Gastrocnemius medialis (tissue), 4 donors: ENCODE results near the gene MPP2. TPM values are rescaled to one million over a fixed set of nuclear protein-coding genes. Genes with fewer than 3 reads are reported as not detected.
"Not testable (repeated sequence)": the region's sequence is repeated elsewhere in the genome, so short reads cannot be mapped to it uniquely, and the experiment has no call there.

Experiments
- ATAC-seq, 2 donors: fragments of 150-250 bp; one replicate each; pipeline ENCODE4 v1.9.1; 2016
- DNase-seq, 2 donors: peaks; one replicate each; pipeline ENCODE4 v3.0.0-alpha.2; 2019
- H3K27ac ChIP-seq, 4 donors: fragments of 200-600 bp; sonication (generic); 1 replicate in 1 of 4; 2 replicates in 3 of 4; pipeline ENCODE4 v1.5.1; 2016 to 2018; ENCODE audit warnings: mild to moderate bottlenecking in 2 of 4, moderate library complexity in 1 of 4
- H3K27me3 ChIP-seq, 3 donors: fragments of 200-600 bp; sonication (generic) in 2 of 3; 1 replicate in 1 of 3; 2 replicates in 2 of 3; pipeline versions ENCODE4 v1.5.1 to v1.6.0; 2016 to 2019; ENCODE audit warnings: mild to moderate bottlenecking in 1 of 3, moderate library complexity in 1 of 3
- H3K36me3 ChIP-seq, 2 donors: fragments of 200-600 bp; sonication (generic) in 1 of 2; one replicate each; pipeline ENCODE4 v1.5.1; 2017 to 2018
- H3K4me1 ChIP-seq, 2 donors: fragments of 200-600 bp; sonication (generic) in 1 of 2; one replicate each; pipeline ENCODE4 v1.5.1; 2016 to 2017; ENCODE audit warnings: mild to moderate bottlenecking in 2 of 2
- H3K4me3 ChIP-seq, 4 donors: fragments of 200-600 bp; sonication (generic) in 3 of 4; 1 replicate in 1 of 4; 2 replicates in 3 of 4; pipeline ENCODE4 v1.5.1; 2016 to 2019; ENCODE audit warnings: mild to moderate bottlenecking in 2 of 4
- H3K9me3 ChIP-seq, 3 donors: fragments of 200-600 bp; sonication (generic) in 2 of 3; 1 replicate in 1 of 3; 2 replicates in 2 of 3; pipeline ENCODE4 v1.5.1; 2016 to 2019
- CTCF ChIP-seq, 5 experiments: fragments of 450-650 bp in 3 of 5; fragments of 200-600 bp in 2 of 5; sonication (generic) in 2 of 5; IDR thresholded peaks in 4 of 5; conservative IDR thresholded peaks in 1 of 5; 1 replicate in 4 of 5; 2 replicates in 1 of 5; pipeline ENCODE4 v1.5.1; 2016 to 2019; ENCODE audit warnings: antibody characterized with exemption in 5 of 5, mild to moderate bottlenecking in 3 of 5, moderate library complexity in 3 of 5
- POLR2A ChIP-seq, 2 donors: fragments of 450-650 bp; IDR thresholded peaks; one replicate each; pipeline ENCODE4 v1.6.1; 2017; ENCODE audit warnings: antibody characterized with exemption in 2 of 2, mild to moderate bottlenecking in 2 of 2, moderate library complexity in 2 of 2
- in situ Hi-C, 4 donors: fragments of 200-750 bp; cut with MboI; loops; one replicate each; pipeline versions ENCODE4 v1.15.0 to v1.8.0; 2017; ENCODE audit warnings: low sequenced_read_pairs in 4 of 4
- intact Hi-C: fragments of 100-400 bp; cut with DNase I; formaldehyde crosslinking; loops from one replicate; pipeline ENCODE4 v1.15.1; 2023; ENCODE audit warnings: low total_unique reads
- total RNA-seq, 4 donors: library from RNA; depleted of rRNA; stranded (reverse); fragments of >200 nt; gene quantifications; one replicate each; pipeline versions ENCODE4 v1.1.0 to v1.2.3, GENCODE V29; 2016

Gene MPP2
- total RNA-seq, 4 donors from 2014 or later: 0.39 to 3.2 (median 2.0) TPM; not detected in 1

- no peaks in the 10 kb centered on the region for H3K36me3 ChIP-seq
- peaks cover 0 to 3% (median 0%) of the 10 kb centered on the region in 3 donors for H3K27me3 ChIP-seq
- no peak for ATAC-seq
- intact Hi-C loops: loop anchor here (1.0 to 2.0 kb wide), 3 partner anchors 66 to 151 kb away; no protein-coding TSS in a partner anchor
- peaks cover 10 to 15% of the 10 kb centered on the region in 2 donors for H3K4me1 ChIP-seq
- in situ Hi-C loops: loop anchor here in 1 of 4 donors (10.0 kb wide), 2 partner anchors 61 to 151 kb away; partner anchors contain the start of gene CFAP97D1
- no peaks in the 10 kb centered on the region for H3K9me3 ChIP-seq
- H3K4me3 ChIP-seq: no peak overlapping the region
- DNase-seq: no peak
- no peak for TF ChIP-seq CTCF (IDR thresholded peaks at IDR 0.05 in 4 of 5, conservative IDR thresholded peaks at IDR 0.05 in 1 of 5)
- no peak for TF ChIP-seq POLR2A (IDR thresholded peaks at IDR 0.05)
- peak overlapping the region in 1 of 4 donors; percentile 37 for H3K27ac ChIP-seq
These were observed 61.6 kb downstream of the MPP2 start for GRCh38 chr17:43845766-43846165.

- H3K27me3 ChIP-seq: no peaks in the 10 kb centered on the region
- H3K4me1 ChIP-seq: peaks cover 16 to 28% of the 10 kb centered on the region in 2 donors
- ATAC-seq (no peak), DNase-seq (no peak)
- H3K36me3 ChIP-seq: no peaks in the 10 kb centered on the region
- in situ Hi-C loops: loop anchor here in 1 of 4 donors (10.0 kb wide), 2 partner anchors 59 to 149 kb away; partner anchors contain the start of gene CFAP97D1
- H3K27ac ChIP-seq: no peak overlapping the region
- H3K9me3 ChIP-seq: no peaks in the 10 kb centered on the region
- intact Hi-C loops: loop anchor here (2.0 kb wide), 1 partner anchor 77 kb away; no protein-coding TSS in a partner anchor
- no peak for TF ChIP-seq CTCF (IDR thresholded peaks at IDR 0.05 in 4 of 5, conservative IDR thresholded peaks at IDR 0.05 in 1 of 5)
- TF ChIP-seq POLR2A (IDR thresholded peaks at IDR 0.05): no peak
- no peak overlapping the region for H3K4me3 ChIP-seq
These were observed 63.1 kb downstream of the MPP2 start for GRCh38 chr17:43844241-43844640.

GRCh38 chr17:43842975-43843325 lies 64.4 kb downstream of the MPP2 start:
- intact Hi-C loops (no loop called here), in situ Hi-C loops (loop anchor here in 1 of 4 donors (10.0 kb wide), 2 partner anchors 58 to 148 kb away; partner anchors contain the start of gene CFAP97D1)
- TF ChIP-seq CTCF (IDR thresholded peaks at IDR 0.05 in 4 of 5, conservative IDR thresholded peaks at IDR 0.05 in 1 of 5): no peak
- no peak for TF ChIP-seq POLR2A (IDR thresholded peaks at IDR 0.05)
- ATAC-seq: no peak
- DNase-seq: no peak
- no peaks in the 10 kb centered on the region for H3K36me3 ChIP-seq
- H3K27me3 ChIP-seq: no peaks in the 10 kb centered on the region
- peak overlapping the region in 3 of 4 donors; percentile 11 to 56 (median 14) for H3K27ac ChIP-seq
- no peak overlapping the region for H3K4me3 ChIP-seq
- H3K4me1 ChIP-seq: peaks cover 16 to 29% of the 10 kb centered on the region in 2 donors
- no peaks in the 10 kb centered on the region for H3K9me3 ChIP-seq

GRCh38 chr17:43842091-43842974 lies 65.0 kb downstream of the MPP2 start:
- H3K9me3 ChIP-seq, intact Hi-C loops, H3K36me3 ChIP-seq, H3K27me3 ChIP-seq: not testable (repeated sequence)
- peaks cover 16 to 29% of the 10 kb centered on the region in 2 donors for H3K4me1 ChIP-seq
- peak overlapping the region in 2 of 4 donors; percentile 11 to 13 for H3K4me3 ChIP-seq
- H3K27ac ChIP-seq: peak overlapping the region in 3 of 4 donors; percentile 11 to 62 (median 14)
- in situ Hi-C loops: loop anchor here in 1 of 4 donors (10.0 kb wide), 2 partner anchors 58 to 148 kb away; partner anchors contain the start of gene CFAP97D1
- DNase-seq: peak; percentile 33 to 36
- peak; percentile 18 to 46 for ATAC-seq

GRCh38 chr17:43841282-43841681 lies 66.1 kb downstream of the MPP2 start:
- TF ChIP-seq POLR2A (IDR thresholded peaks at IDR 0.05) (no peak), CTCF (IDR thresholded peaks at IDR 0.05 in 4 of 5, conservative IDR thresholded peaks at IDR 0.05 in 1 of 5) (no peak)
- Histone ChIP-seq H3K36me3 (no peaks in the 10 kb centered on the region), H3K4me1 (peaks cover 16 to 29% of the 10 kb centered on the region in 2 donors), H3K27ac (no peak overlapping the region), H3K4me3 (no peak overlapping the region), H3K9me3 (no peaks in the 10 kb centered on the region), H3K27me3 (no peaks in the 10 kb centered on the region)
- intact Hi-C loops (no loop called here), in situ Hi-C loops (loop anchor here in 1 of 4 donors (10.0 kb wide), 2 partner anchors 56 to 146 kb away; partner anchors contain the start of gene CFAP97D1)
- ATAC-seq (no peak), DNase-seq (no peak)
